B cell (primary cell): Measurements from ENCODE around the gene TMEM94.

Experiments
- CTCF ChIP-seq: fragments of 200-600 bp; IDR thresholded peaks from one replicate; pipeline ENCODE4 v1.8.0; 2022; ENCODE audit warnings: antibody characterized with exemption, mild to moderate bottlenecking
- EZH2 ChIP-seq: IDR thresholded peaks from 2 replicates; pipeline ENCODE4 v1.6.1; 2012; ENCODE audit warnings: borderline replicate concordance, low read depth, mild to moderate bottlenecking, moderate library complexity, low read length; ENCODE audit not compliant: insufficient read depth, poor library complexity, severe bottlenecking

DNA sequence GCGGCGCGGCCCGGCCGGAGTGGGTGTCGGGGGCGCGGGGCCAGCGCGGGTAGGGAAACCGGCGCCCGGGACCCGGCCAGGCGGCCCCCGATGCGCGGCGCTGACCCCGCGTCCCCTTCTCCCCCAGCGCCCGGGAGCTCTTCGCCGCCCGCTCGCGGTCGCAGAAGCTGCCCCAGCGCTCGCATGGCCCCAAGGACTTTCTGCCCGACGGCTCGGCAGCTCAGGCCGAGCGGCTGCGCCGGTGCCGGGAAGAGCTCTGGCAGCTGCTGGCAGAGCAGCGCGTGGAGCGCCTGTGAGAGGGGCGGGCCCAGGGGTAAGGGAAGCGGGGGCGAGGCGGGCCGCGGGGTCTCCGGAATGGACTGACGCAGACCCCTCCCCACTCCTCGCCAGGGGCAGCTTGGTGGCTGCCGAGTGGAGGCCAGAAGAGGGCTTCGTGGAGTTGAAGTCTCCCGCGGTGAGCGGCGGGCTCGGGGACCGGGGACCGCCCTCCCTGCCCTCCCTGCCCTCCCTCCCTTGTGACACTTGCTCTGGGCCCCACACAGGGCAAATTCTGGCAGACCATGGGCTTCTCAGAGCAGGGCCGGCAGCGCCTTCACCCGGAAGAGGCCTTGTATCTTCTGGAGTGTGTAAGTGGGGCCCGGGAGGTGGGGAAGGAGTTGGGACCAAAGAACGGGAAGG is 60.3 kb downstream of the TMEM94 start:
- TF ChIP-seq CTCF (no peak), EZH2 (no peak)
